Suppressor macrophage treated with lipopolysaccharide for 1 hour (primary cell): ENCODE data around the gene STX4.

Experiments
- DNase-seq, 3 donors: peaks; one replicate each; pipeline ENCODE4 v3.0.0-alpha.2; 2020 to 2022

STX4 gene

DNA sequence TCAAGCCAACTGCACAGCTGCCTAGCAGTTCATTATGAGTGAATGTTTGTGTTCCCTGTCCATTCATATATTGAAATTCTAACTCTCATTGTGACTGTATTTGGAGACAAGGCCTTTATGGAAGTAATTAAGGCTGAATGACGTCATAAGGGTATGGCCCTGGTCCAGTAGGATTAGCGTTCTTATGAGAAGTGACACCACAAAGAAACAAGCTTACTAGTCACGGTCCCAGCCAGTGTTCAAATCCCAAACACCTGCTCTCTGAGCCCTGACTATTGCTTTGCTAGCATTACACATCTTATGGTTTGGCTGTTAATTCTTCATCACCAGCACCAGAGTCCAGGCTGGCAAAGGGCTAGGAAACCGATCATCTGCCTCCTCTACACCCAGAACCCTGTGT is 38.5 kb downstream of the STX4 start:
- peak; percentile 33 to 58 (median 47) for DNase-seq

DNA sequence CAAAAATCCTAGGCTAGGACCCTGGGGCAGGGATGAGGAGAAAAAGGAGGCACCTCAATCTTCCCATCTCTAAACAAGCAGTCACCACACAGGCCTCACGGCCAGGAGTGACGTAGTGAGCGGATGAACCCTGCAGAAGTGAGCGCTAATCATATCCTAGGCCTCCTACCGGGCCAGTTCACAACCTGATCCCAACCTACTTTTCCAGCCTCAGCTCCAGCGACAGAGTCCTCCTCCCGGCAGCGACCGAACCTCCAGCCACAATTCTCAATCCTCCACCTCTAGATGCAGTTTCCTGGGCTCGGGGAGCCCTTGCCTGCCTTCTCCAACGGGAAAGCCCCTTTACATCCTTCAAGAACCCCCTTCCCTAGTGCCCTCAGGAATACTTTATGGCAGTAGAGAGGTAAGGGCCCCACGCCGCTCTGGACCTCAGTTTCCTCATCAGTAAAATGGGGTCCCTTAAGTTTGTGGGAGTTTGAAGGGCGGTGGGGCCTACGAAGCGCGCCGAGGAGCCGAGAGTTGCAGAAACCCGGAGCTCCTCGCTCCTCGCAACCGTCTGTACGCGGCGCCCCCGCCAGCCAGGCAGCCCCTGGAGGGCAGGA is 39.3 kb downstream of the STX4 start:
- peak in 2 of 3 donors; percentile 32 to 43 for DNase-seq

DNA sequence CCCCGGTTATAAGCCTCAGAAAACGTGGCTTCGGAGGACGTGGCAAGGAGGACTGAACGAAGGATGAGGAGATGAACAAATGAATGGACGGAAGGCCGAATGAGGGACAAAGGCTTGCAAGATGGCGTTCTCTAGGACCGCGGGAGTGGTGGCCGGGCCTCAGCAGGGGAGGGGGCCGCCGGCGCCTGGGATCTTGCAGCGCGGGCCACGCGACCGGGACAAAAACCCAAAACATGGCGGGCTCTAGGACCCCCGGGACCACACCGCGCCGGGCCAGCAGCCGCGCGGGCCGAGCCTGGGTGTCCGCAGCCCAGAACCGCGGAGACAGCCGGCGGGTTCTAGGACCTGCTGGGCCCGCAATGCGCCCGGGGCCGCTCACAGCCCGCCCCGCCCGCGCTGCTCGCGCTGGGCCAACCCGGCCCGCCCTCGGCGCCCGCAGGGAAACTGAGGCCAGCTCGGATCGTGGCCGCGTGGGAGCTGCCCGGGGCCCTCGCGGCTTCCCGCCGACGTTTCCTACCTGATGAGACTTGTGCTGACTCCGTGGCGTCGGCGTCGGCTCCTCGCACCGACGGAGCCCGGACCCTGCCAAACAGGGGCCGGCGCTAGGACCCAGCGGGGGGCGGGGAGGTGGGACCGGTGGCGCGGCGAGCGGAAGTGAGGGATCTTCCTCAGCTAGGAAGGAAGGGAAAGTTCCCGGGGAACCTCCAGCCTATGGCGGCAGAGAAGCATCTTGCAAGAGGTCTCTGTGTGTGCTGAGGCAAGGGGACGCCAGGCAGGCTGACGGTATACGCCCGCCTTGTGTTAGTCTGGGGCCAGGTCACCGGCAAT is 40.0 kb downstream of the STX4 start:
- DNase-seq, result peak; percentile 96 to 98 (median 96)

GRCh38 chr16:31073970-31074813 is 40.8 kb downstream of the STX4 start, which contains the start of the genes ZNF646 and ZNF668:
Gene ZNF646, plus strand, starts transcription at chr16:31074422. Its CDS starts 1,903 bp downstream, at chr16:31076325.
Gene ZNF668, minus strand, starts transcription at chr16:31074240. Its CDS starts 9,781 bp downstream, at chr16:31064459.
- peak; percentile 99 to 100 (median 100) for DNase-seq

DNA sequence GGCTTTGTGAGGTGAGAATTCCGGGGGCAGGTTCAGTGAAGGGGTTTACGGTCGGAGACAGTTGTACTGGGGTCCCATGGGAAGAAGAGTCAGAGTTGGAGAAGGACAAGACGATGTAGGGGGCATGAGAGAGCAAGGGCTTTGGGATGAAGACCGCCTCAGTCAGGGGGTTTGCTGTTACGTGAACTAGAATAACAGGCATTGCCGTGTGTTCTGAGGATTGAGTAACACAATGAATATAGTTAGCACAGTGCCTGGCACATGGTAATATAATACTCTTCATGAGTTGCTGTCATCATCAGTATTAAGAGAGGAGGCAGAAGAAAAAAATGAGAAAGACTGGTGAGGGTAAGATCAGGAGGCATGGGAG is 41.4 kb downstream of the STX4 start:
- no peak for DNase-seq

GRCh38 chr16:31076319-31076718 is 43.0 kb downstream of the STX4 start:
- DNase-seq, result no peak

DNA sequence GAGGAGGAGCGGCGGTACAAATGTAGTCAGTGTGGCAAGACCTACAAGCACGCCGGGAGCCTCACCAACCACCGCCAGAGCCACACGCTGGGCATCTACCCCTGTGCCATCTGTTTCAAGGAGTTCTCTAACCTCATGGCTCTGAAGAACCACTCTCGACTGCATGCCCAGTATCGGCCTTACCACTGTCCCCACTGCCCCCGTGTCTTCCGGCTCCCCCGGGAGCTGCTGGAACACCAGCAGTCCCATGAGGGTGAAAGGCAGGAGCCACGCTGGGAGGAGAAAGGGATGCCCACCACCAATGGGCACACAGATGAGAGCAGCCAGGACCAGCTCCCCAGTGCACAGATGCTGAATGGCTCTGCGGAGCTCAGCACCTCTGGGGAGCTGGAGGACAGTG is 43.7 kb downstream of the STX4 start:
- DNase-seq, result no peak

- DNase-seq, result no peak
Measured at GRCh38 chr16:31077592-31078396, 44.4 kb downstream of the STX4 start.

DNA sequence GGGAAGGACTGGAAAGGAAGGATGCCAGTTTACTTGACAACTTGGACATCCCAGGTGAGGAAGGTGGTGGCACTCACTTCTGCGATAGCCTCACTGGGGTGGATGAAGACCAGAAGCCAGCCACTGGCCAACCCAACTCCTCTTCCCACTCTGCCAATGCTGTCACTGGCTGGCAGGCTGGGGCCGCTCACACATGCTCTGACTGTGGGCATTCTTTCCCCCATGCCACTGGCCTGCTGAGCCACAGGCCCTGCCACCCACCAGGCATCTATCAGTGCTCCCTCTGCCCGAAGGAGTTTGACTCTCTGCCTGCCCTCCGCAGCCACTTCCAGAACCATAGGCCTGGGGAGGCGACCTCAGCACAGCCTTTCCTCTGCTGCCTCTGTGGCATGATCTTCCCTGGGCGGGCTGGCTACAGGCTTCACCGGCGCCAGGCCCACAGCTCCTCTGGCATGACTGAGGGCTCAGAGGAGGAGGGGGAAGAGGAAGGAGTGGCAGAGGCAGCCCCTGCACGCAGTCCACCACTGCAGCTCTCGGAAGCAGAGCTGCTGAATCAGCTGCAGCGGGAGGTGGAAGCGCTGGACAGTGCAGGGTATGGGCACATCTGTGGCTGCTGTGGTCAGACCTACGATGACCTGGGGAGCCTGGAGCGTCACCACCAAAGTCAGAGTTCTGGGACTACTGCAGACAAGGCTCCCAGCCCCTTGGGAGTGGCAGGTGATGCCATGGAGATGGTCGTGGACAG is 45.4 kb downstream of the STX4 start:
- no peak for DNase-seq

GRCh38 chr16:31079342-31079944 is 46.1 kb downstream of the STX4 start:
- peak in 1 of 3 donors; percentile 15 for DNase-seq

- no peak for DNase-seq
Measured at GRCh38 chr16:31080035-31080629, 46.8 kb downstream of the STX4 start.

DNA sequence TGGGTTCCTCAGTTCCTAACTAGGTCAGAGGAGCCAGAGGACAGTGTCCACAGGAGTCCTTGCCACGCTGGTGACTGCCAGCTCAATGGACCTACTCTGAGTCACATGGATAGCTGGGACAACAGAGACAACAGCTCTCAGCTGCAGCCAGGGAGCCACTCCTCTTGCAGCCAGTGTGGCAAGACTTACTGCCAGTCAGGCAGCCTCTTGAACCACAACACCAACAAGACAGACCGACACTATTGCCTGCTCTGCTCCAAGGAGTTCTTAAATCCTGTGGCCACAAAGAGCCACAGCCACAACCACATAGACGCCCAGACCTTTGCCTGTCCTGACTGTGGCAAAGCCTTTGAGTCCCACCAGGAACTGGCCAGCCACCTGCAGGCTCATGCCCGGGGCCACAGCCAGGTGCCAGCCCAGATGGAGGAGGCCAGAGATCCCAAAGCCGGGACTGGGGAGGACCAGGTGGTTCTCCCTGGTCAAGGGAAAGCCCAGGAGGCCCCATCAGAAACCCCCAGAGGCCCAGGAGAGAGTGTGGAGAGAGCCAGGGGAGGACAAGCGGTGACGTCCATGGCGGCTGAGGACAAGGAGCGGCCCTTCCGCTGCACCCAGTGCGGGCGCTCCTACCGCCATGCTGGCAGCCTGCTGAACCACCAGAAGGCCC is 47.5 kb downstream of the STX4 start:
- no peak for DNase-seq

GRCh38 chr16:31081428-31082351 is 48.3 kb downstream of the STX4 start:
- peak; percentile 44 to 50 (median 47) for DNase-seq

GRCh38 chr16:31082368-31083045 is 49.1 kb downstream of the STX4 start:
- DNase-seq, result no peak

GRCh38 chr16:31083081-31083480 is 49.7 kb downstream of the STX4 start:
- no peak for DNase-seq

DNA sequence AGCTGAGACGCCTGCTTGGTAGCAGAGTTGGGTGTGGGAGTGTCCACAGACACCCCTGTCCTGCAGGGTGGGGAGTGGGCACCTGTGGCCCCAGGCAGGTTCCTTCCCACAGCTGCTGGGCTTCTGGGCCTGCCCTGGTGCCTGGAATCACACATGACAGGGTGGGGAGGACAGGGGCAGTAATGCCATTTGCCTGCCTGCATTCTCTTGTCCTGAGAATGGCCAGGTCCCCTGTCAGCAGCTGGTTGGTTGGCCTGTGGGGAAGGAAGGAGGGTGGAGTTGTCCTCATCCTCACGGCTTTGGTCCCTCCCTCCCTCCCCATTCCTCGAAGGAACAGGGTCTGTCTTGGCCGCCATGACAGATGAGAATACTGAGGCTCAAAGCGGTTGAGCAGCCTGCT is 50.2 kb downstream of the STX4 start:
- DNase-seq, result no peak

DNA sequence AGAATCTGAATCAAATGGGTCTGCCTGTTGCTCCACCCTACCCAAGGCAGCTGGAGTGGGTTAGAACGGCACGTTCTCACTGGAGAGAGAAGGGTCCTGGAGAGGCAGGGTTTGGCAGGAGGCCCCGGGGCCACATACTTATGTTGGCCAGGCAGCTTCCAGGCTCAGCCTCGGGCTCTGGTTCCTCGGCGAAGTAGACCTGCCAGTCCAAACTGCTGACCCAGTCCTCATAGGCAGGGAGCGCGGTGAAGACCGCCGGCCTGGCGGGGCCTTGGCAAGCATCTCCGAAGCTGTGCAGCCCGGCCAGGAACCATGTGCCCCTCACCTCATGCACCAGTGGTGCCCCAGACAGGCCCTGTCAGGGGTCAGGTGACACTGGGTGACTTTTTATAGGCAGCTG is 50.6 kb downstream of the STX4 start:
- no peak for DNase-seq

GRCh38 chr16:31084584-31085302 is 51.4 kb downstream of the STX4 start:
- no peak for DNase-seq
